ENCODE measurements around the gene PLPP6. TPM values are rescaled to one million over a fixed set of nuclear protein-coding genes. Genes with fewer than 3 reads are reported as not detected.

The PLPP6 gene
- total and polyA plus RNA-seq, 2 of the 13 experiments (the other 11 are each of a cell fraction or from before 2014, with no cell fraction given) = 12.1 to 15.5 TPM

DNA sequence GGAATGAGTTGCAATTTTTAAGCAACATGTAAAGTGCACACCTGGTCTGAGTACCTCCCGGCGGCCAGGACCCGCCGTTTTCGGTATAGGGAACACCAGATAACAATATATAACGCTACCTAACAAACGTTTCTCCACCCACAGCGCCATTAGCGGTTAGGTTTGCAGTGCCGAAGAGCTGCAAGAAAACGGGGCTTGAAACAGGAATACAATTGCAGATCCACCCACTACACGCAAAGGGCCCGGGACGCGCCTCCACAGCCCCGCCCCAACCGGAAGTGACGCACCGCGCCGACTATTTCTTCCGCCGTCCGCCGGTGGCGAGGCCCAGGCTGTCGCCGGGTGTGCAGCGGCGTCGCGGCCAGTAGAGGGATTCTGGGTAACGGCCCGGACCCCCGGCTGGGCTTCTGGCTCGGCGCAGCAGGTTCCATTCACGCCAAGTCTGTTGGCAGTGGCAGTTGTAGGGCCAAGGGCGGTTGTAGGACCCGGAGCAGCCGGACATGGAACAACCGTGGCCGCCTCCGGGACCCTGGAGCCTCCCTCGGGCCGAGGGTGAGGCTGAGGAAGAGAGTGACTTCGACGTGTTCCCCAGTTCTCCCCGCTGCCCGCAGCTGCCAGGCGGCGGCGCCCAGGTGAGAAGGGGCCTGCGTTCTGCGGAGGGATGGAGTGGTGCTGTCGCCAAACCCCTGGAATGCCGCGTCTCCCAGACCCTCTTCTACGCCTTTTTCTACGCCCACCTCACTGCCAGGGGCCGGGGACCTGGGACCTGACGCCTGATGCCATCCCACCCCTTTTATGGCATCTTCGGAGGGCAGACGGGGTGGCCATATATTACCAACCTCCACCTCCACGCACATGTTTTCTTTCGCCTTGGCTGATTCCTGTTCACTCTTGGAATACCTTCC, 17.4 kb downstream of the PLPP6 start, which contains the start of gene CDC37L1 (continued):
- TF ChIP-seq ZNF484 (CRISPR knock-in tag; IDR thresholded peaks at IDR 0.05; ENCODE audit: borderline replicate concordance, low read depth) (no peak), ZNF34 (CRISPR knock-in tag; IDR thresholded peaks at IDR 0.05; ENCODE audit: borderline replicate concordance) (peak; percentile 90; the same call in 1 of the 2 replicates), RNF2 (conservative IDR thresholded peaks at IDR 0.05; ENCODE audit: low read depth) (peak; percentile 57; the same call in 1 of the 2 replicates), GABPA (IDR thresholded peaks at IDR 0.05; ENCODE audit: low read depth, low read length) (peak; percentile 92), GABPA (CRISPR knock-in tag; IDR thresholded peaks at IDR 0.05; ENCODE audit: low read depth) (peak; percentile 96), SNAPC2 (CRISPR knock-in tag; IDR thresholded peaks at IDR 0.05) (peak; percentile 76; the same call in 1 of the 2 replicates), NFYB (CRISPR knock-in tag; IDR thresholded peaks at IDR 0.05) (peak; percentile 28; the same call in 1 of the 2 replicates), ZNF383 (CRISPR knock-in tag; IDR thresholded peaks at IDR 0.05; ENCODE audit: borderline replicate concordance) (no peak), MEIS2 (CRISPR knock-in tag; IDR thresholded peaks at IDR 0.05) (peak; percentile 80; the same call in 1 of the 2 replicates), IKZF4 (CRISPR knock-in tag; IDR thresholded peaks at IDR 0.05; ENCODE audit: borderline replicate concordance, low read depth, not compliant biosample characterization) (no peak), EP300 (IDR thresholded peaks at IDR 0.05; ENCODE audit: low read depth in 2 of 2, low read length in 2 of 2) (peak; percentile 16 to 17; a peak in 2 of 4 replicates), EP300 (CRISPR knock-in tag; IDR thresholded peaks at IDR 0.05; ENCODE audit: borderline replicate concordance) (peak; percentile 34), ZNF224 (CRISPR knock-in tag; IDR thresholded peaks at IDR 0.05) (0 out of 2 replicates have a peak, but pooled peaks have one; percentile 22), ZNF746 (CRISPR knock-in tag; IDR thresholded peaks at IDR 0.05) (no peak), TRIM24 (CRISPR knock-in tag; IDR thresholded peaks at IDR 0.05) (no peak), SAP130 (CRISPR knock-in tag; IDR thresholded peaks at IDR 0.05; ENCODE audit: low read depth) (peak; percentile 91), BCL6 (CRISPR knock-in tag; IDR thresholded peaks at IDR 0.05) (peak; percentile 48), ZNF547 (CRISPR knock-in tag; IDR thresholded peaks at IDR 0.05) (peak; percentile 88), SMAD1 (CRISPR knock-in tag; IDR thresholded peaks at IDR 0.05; ENCODE audit: borderline replicate concordance, low read depth) (peak; percentile 38; the same call in 1 of the 2 replicates), KDM6A (CRISPR knock-in tag; IDR thresholded peaks at IDR 0.05; ENCODE audit: low read depth) (0 out of 2 replicates have a peak, but pooled peaks have one; percentile 26), ZNF678 (CRISPR knock-in tag; IDR thresholded peaks at IDR 0.05) (no peak), ZFP90 (CRISPR knock-in tag; IDR thresholded peaks at IDR 0.05; ENCODE audit: borderline replicate concordance) (peak; percentile 82), NCOA1 (CRISPR knock-in tag; IDR thresholded peaks at IDR 0.05) (no peak), KDM4B (CRISPR knock-in tag; IDR thresholded peaks at IDR 0.05) (peak; percentile 54; the same call in 1 of the 2 replicates), ZNF510 (CRISPR knock-in tag; IDR thresholded peaks at IDR 0.05; ENCODE audit: low read depth) (no peak; the same call in 1 of the 2 replicates)
- TF ChIP-seq, protein P1, sequence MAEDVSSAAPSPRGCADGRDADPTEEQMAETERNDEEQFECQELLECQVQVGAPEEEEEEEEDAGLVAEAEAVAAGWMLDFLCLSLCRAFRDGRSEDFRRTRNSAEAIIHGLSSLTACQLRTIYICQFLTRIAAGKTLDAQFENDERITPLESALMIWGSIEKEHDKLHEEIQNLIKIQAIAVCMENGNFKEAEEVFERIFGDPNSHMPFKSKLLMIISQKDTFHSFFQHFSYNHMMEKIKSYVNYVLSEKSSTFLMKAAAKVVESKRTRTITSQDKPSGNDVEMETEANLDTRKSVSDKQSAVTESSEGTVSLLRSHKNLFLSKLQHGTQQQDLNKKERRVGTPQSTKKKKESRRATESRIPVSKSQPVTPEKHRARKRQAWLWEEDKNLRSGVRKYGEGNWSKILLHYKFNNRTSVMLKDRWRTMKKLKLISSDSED (CRISPR knock-in tag; IDR thresholded peaks at IDR 0.05) = no peak
- TF ChIP-seq, protein P2, sequence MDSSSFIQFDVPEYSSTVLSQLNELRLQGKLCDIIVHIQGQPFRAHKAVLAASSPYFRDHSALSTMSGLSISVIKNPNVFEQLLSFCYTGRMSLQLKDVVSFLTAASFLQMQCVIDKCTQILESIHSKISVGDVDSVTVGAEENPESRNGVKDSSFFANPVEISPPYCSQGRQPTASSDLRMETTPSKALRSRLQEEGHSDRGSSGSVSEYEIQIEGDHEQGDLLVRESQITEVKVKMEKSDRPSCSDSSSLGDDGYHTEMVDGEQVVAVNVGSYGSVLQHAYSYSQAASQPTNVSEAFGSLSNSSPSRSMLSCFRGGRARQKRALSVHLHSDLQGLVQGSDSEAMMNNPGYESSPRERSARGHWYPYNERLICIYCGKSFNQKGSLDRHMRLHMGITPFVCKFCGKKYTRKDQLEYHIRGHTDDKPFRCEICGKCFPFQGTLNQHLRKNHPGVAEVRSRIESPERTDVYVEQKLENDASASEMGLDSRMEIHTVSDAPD (CRISPR knock-in tag; IDR thresholded peaks at IDR 0.05) = peak; percentile 40

Measured in HepG2 (cell line).